ENCODE measurements around the gene PHACTR4. TPM values are rescaled to one million over a fixed set of nuclear protein-coding genes. Genes with fewer than 3 reads are reported as not detected.
A peak's percentile ranks its signal among the peaks of the same experiment; 100 is the strongest.
"Not testable (repeated sequence)": the region's sequence is repeated elsewhere in the genome, so short reads cannot be mapped to it uniquely, and the experiment has no call there.

PHACTR4 gene
- polyA plus RNA-seq, 1 donor (not counting 4 experiments of a cell fraction or from before 2014, with no cell fraction given) = 12.2 TPM

- Histone ChIP-seq H3K27ac (ENCODE audit: control insufficient read depth, insufficient read depth, low read length) (no peak overlapping the region), H3K4me1 (ENCODE audit: control insufficient read depth, extremely low read depth, insufficient read depth, low read length) (peaks cover 20% of the 10 kb centered on the region), H3K36me3 (ENCODE audit: control insufficient read depth in 2 of 2, extremely low read depth in 1 of 2, insufficient read depth in 2 of 2, low read length in 2 of 2) (peaks cover 29 to 40% of the 10 kb centered on the region in 2 experiments), H3K9me1 (ENCODE audit: control insufficient read depth, extremely low read depth, insufficient read depth, low read length) (no peaks in the 10 kb centered on the region), H4K20me1 (ENCODE audit: control insufficient read depth, extremely low read depth, insufficient read depth, low read length) (peaks cover 27% of the 10 kb centered on the region), H3K4me2 (ENCODE audit: control insufficient read depth, extremely low read depth, insufficient read depth, low read depth, low read length) (no peak overlapping the region), H3K9me3 (ENCODE audit: control insufficient read depth, low read depth, low read length) (no peaks in the 10 kb centered on the region), H2AFZ (ENCODE audit: control insufficient read depth, low read length) (no peak overlapping the region), H3K4me3 (ENCODE audit: control insufficient read depth in 2 of 3, extremely low read depth in 1 of 3, insufficient read depth in 2 of 3, low read depth in 1 of 3, low read length in 3 of 3) (no peak overlapping the region), H3K27me3 (ENCODE audit: control insufficient read depth, extremely low read depth, insufficient read depth, low read length) (no peaks in the 10 kb centered on the region), H3K9ac (ENCODE audit: control insufficient read depth, extremely low read depth, insufficient read depth, low read length) (no peak overlapping the region), H3K79me2 (ENCODE audit: control insufficient read depth, insufficient read depth, low read length) (peaks cover 13% of the 10 kb centered on the region)
- no peak for FAIRE-seq
- DNase-seq (ENCODE audit: low read depth, low spot score) = no peak
- dilution Hi-C loops (cut with MboI; ENCODE audit: extremely low pct_ligation_motif_present, low sequenced_read_pairs) = no loop called here
- no peak for TF ChIP-seq EZH2 (IDR thresholded peaks at IDR 0.05; ENCODE audit: low read length)
- TF ChIP-seq, protein P1, sequence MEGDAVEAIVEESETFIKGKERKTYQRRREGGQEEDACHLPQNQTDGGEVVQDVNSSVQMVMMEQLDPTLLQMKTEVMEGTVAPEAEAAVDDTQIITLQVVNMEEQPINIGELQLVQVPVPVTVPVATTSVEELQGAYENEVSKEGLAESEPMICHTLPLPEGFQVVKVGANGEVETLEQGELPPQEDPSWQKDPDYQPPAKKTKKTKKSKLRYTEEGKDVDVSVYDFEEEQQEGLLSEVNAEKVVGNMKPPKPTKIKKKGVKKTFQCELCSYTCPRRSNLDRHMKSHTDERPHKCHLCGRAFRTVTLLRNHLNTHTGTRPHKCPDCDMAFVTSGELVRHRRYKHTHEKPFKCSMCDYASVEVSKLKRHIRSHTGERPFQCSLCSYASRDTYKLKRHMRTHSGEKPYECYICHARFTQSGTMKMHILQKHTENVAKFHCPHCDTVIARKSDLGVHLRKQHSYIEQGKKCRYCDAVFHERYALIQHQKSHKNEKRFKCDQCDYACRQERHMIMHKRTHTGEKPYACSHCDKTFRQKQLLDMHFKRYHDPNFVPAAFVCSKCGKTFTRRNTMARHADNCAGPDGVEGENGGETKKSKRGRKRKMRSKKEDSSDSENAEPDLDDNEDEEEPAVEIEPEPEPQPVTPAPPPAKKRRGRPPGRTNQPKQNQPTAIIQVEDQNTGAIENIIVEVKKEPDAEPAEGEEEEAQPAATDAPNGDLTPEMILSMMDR (optimal IDR thresholded peaks at IDR 0.05 in 1 of 3, IDR thresholded peaks at IDR 0.05 in 1 of 3, conservative IDR thresholded peaks at IDR 0.05 in 1 of 3; ENCODE audit: extremely low read depth in 1 of 3, insufficient read depth in 2 of 3, low read length in 3 of 3) = no peak
Measured at GRCh38 chr1:28512058-28512611, 142.6 kb downstream of the PHACTR4 start.

DNA sequence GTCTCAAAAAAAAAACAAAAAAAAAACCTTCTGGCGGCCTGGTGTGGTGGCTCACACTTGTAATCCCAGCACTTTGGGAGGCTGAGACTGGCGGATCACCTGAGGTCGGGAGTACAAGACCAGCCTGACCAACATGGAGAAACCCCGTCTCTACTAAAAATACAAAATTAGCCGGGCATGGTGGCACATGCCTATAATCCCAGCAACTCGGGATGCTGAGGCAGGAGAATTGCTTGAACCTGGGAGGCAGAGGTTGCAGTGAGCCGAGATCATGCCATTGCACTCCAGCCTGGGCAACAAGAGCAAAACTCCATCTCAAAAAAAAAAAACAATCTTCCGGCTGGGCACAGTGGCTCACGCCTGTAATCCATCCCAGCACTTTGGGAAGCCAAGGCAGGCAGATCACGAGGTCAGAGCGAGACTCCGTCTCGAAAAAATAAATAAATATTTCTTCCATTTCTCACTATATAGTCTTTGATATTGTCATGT, 144.9 kb downstream of the PHACTR4 start:
- H3K9ac ChIP-seq (ENCODE audit: control insufficient read depth, extremely low read depth, insufficient read depth, low read length); FAIRE-seq; H3K9me1 ChIP-seq (ENCODE audit: control insufficient read depth, extremely low read depth, insufficient read depth, low read length); DNase-seq (ENCODE audit: low read depth, low spot score); H3K4me2 ChIP-seq (ENCODE audit: control insufficient read depth, extremely low read depth, insufficient read depth, low read depth, low read length); H3K9me3 ChIP-seq (ENCODE audit: control insufficient read depth, low read depth, low read length); H3K27ac ChIP-seq (ENCODE audit: control insufficient read depth, insufficient read depth, low read length); dilution Hi-C loops (cut with MboI; ENCODE audit: extremely low pct_ligation_motif_present, low sequenced_read_pairs); H2AFZ ChIP-seq (ENCODE audit: control insufficient read depth, low read length); H3K4me3 ChIP-seq (ENCODE audit: control insufficient read depth in 2 of 3, extremely low read depth in 1 of 3, insufficient read depth in 2 of 3, low read depth in 1 of 3, low read length in 3 of 3); H3K27me3 ChIP-seq (ENCODE audit: control insufficient read depth, extremely low read depth, insufficient read depth, low read length): not testable (repeated sequence)
- H3K36me3 ChIP-seq (ENCODE audit: control insufficient read depth in 2 of 2, extremely low read depth in 1 of 2, insufficient read depth in 2 of 2, low read length in 2 of 2) = peaks cover 16 to 17% of the 10 kb centered on the region in 2 experiments
- peaks cover 22% of the 10 kb centered on the region for H4K20me1 ChIP-seq (ENCODE audit: control insufficient read depth, extremely low read depth, insufficient read depth, low read length)
- H3K79me2 ChIP-seq (ENCODE audit: control insufficient read depth, insufficient read depth, low read length) = peaks cover 12% of the 10 kb centered on the region
- H3K4me1 ChIP-seq (ENCODE audit: control insufficient read depth, extremely low read depth, insufficient read depth, low read length) = peaks cover 20% of the 10 kb centered on the region

GRCh38 chr1:28516518-28516956, 147.0 kb downstream of the PHACTR4 start:
- Histone ChIP-seq H4K20me1 (ENCODE audit: control insufficient read depth, extremely low read depth, insufficient read depth, low read length) (peaks cover 8% of the 10 kb centered on the region), H3K4me2 (ENCODE audit: control insufficient read depth, extremely low read depth, insufficient read depth, low read depth, low read length) (no peak overlapping the region), H3K4me1 (ENCODE audit: control insufficient read depth, extremely low read depth, insufficient read depth, low read length) (peaks cover 18% of the 10 kb centered on the region), H3K4me3 (ENCODE audit: control insufficient read depth in 2 of 3, extremely low read depth in 1 of 3, insufficient read depth in 2 of 3, low read depth in 1 of 3, low read length in 3 of 3) (no peak overlapping the region), H3K36me3 (ENCODE audit: control insufficient read depth in 2 of 2, extremely low read depth in 1 of 2, insufficient read depth in 2 of 2, low read length in 2 of 2) (peaks cover 6 to 11% of the 10 kb centered on the region in 2 experiments), H3K27ac (ENCODE audit: control insufficient read depth, insufficient read depth, low read length) (peak overlapping the region; percentile 31), H3K79me2 (ENCODE audit: control insufficient read depth, insufficient read depth, low read length) (peaks cover 29% of the 10 kb centered on the region), H3K9me3 (ENCODE audit: control insufficient read depth, low read depth, low read length) (no peaks in the 10 kb centered on the region), H3K27me3 (ENCODE audit: control insufficient read depth, extremely low read depth, insufficient read depth, low read length) (no peaks in the 10 kb centered on the region), H3K9ac (ENCODE audit: control insufficient read depth, extremely low read depth, insufficient read depth, low read length) (no peak overlapping the region), H3K9me1 (ENCODE audit: control insufficient read depth, extremely low read depth, insufficient read depth, low read length) (no peaks in the 10 kb centered on the region), H2AFZ (ENCODE audit: control insufficient read depth, low read length) (no peak overlapping the region)
- FAIRE-seq (no peak), DNase-seq (ENCODE audit: low read depth, low spot score) (no peak)
- no peak for TF ChIP-seq EZH2 (IDR thresholded peaks at IDR 0.05; ENCODE audit: low read length)
- TF ChIP-seq, protein P1 (optimal IDR thresholded peaks at IDR 0.05 in 1 of 3, IDR thresholded peaks at IDR 0.05 in 1 of 3, conservative IDR thresholded peaks at IDR 0.05 in 1 of 3; ENCODE audit: extremely low read depth in 1 of 3, insufficient read depth in 2 of 3, low read length in 3 of 3) = no peak
- dilution Hi-C loops (cut with MboI; ENCODE audit: extremely low pct_ligation_motif_present, low sequenced_read_pairs) = no loop called here

All from keratinocyte (primary cell).